Tibial nerve (tissue), 4 donors: ENCODE measurements around the gene ZNF44. TPM values are rescaled to one million over a fixed set of nuclear protein-coding genes. Genes with fewer than 3 reads are reported as not detected.
"Not testable (repeated sequence)": the region's sequence is repeated elsewhere in the genome, so short reads cannot be mapped to it uniquely, and the experiment has no call there.

Source experiments
- DNase-seq, 2 donors: peaks; one replicate each; pipeline ENCODE4 v3.0.0-alpha.2; 2019; ENCODE audit warnings: low spot score in 2 of 2
- H3K27ac ChIP-seq, 4 donors: fragments of 200-600 bp; sonication (generic) in 3 of 4; one replicate each; pipeline ENCODE4 v1.5.1; 2017 to 2019; ENCODE audit warnings: mild to moderate bottlenecking in 1 of 4
- H3K27me3 ChIP-seq, 2 donors: fragments of 200-600 bp; sonication (generic) in 1 of 2; one replicate each; pipeline versions ENCODE4 v1.5.1 to v1.6.0; 2017 to 2019
- H3K36me3 ChIP-seq, 3 donors: fragments of 200-600 bp; sonication (generic); one replicate each; pipeline ENCODE4 v1.5.1; 2018 to 2019
- H3K4me1 ChIP-seq, 4 donors: fragments of 200-600 bp; sonication (generic) in 3 of 4; one replicate each; pipeline ENCODE4 v1.5.1; 2017 to 2019
- H3K4me3 ChIP-seq, 4 donors: fragments of 200-600 bp; sonication (generic) in 3 of 4; one replicate each; pipeline ENCODE4 v1.5.1; 2017 to 2019; ENCODE audit warnings: mild to moderate bottlenecking in 1 of 4, moderate library complexity in 1 of 4
- H3K9me3 ChIP-seq, 4 donors: fragments of 200-600 bp; sonication (generic) in 3 of 4; one replicate each; pipeline ENCODE4 v1.5.1; 2017 to 2019
- EP300 ChIP-seq, 2 donors: sonication (generic); formaldehyde crosslinking; IDR thresholded peaks; one replicate each; pipeline ENCODE4 v1.6.1; 2017; ENCODE audit warnings: antibody characterized with exemption in 2 of 2, mild to moderate bottlenecking in 1 of 2
- POLR2A ChIP-seq, 2 donors: fragments of 450-650 bp; IDR thresholded peaks; one replicate each; pipeline ENCODE4 v1.6.1; 2017; ENCODE audit warnings: antibody characterized with exemption in 2 of 2, mild to moderate bottlenecking in 2 of 2, moderate library complexity in 2 of 2
- WGBS, 2 donors: methylation state at CpG; one replicate each; pipeline ENCODE4 v1.1.5; 2018; 5-methylcytosine and 5-hydroxymethylcytosine counted together
- total RNA-seq, 4 donors: library from RNA; depleted of rRNA; stranded (reverse); fragments of >200 nt; gene quantifications; one replicate each; pipeline ENCODE4 v1.1.0, GENCODE V29; 2016
- TF ChIP-seq, protein P1 (sequence below), 5 experiments: fragments of 200-600 bp in 3 of 5; fragments of 450-650 bp in 2 of 5; sonication (generic) in 3 of 5; IDR thresholded peaks; one replicate each; pipeline ENCODE4 v1.5.1; 2016 to 2019; ENCODE audit warnings: antibody characterized with exemption in 5 of 5, mild to moderate bottlenecking in 3 of 5, moderate library complexity in 2 of 5

Gene ZNF44
- total RNA-seq, 4 donors from 2014 or later = 11.8 to 16.7 (median 13.4) TPM

GRCh38 chr19:12325690-12326089, 31.0 kb upstream of the ZNF44 start:
- no peaks in the 10 kb centered on the region for H3K27me3 ChIP-seq
- peaks cover 0 to 10% (median 0%) of the 10 kb centered on the region in 4 donors for H3K9me3 ChIP-seq
- peaks cover 0 to 28% (median 2%) of the 10 kb centered on the region in 3 donors for H3K36me3 ChIP-seq
- no peak overlapping the region for H3K4me3 ChIP-seq
- no peaks in the 10 kb centered on the region for H3K4me1 ChIP-seq
- TF ChIP-seq EP300 (IDR thresholded peaks at IDR 0.05) = no peak
- TF ChIP-seq, protein P1, sequence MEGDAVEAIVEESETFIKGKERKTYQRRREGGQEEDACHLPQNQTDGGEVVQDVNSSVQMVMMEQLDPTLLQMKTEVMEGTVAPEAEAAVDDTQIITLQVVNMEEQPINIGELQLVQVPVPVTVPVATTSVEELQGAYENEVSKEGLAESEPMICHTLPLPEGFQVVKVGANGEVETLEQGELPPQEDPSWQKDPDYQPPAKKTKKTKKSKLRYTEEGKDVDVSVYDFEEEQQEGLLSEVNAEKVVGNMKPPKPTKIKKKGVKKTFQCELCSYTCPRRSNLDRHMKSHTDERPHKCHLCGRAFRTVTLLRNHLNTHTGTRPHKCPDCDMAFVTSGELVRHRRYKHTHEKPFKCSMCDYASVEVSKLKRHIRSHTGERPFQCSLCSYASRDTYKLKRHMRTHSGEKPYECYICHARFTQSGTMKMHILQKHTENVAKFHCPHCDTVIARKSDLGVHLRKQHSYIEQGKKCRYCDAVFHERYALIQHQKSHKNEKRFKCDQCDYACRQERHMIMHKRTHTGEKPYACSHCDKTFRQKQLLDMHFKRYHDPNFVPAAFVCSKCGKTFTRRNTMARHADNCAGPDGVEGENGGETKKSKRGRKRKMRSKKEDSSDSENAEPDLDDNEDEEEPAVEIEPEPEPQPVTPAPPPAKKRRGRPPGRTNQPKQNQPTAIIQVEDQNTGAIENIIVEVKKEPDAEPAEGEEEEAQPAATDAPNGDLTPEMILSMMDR (IDR thresholded peaks at IDR 0.05) = no peak
- no peak for TF ChIP-seq POLR2A (IDR thresholded peaks at IDR 0.05)
- DNase-seq = no peak
- H3K27ac ChIP-seq = no peak overlapping the region

DNA sequence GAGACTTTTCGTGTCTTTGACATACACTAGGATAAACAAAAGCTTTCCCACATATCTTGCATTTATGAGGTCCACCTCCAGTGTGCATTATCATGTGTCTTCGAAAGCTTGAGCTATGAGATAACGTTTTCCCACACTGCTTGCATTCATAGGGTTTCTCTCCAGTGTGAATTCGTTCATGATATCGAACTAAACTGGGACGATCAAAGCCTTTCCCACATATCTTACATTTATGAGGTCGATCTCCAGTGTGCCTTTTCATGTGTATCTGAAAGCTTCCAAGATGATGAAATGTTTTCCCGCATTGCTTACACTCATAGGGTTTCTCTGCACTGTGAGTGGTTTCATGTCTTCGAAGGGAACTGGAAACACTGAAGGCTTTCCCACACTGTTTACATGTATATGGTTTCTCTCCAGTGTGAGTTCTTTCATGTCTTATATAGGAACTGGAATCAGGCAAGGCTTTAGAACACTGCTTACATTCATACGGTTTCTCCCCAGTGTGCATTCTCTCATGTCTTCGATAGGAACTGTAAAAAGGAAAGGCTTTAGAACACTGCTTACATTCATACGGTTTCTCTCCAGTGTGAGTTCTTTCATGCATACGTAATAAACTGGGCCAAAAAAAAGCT, 24.2 kb upstream of the ZNF44 start:
- TF ChIP-seq POLR2A (IDR thresholded peaks at IDR 0.05) (no peak), EP300 (IDR thresholded peaks at IDR 0.05) (no peak)
- TF ChIP-seq, protein P1 (IDR thresholded peaks at IDR 0.05) = no peak
- Histone ChIP-seq H3K36me3 (peaks cover 2 to 80% (median 11%) of the 10 kb centered on the region in 3 donors), H3K4me1 (no peaks in the 10 kb centered on the region), H3K27ac (no peak overlapping the region), H3K4me3 (no peak overlapping the region), H3K27me3 (no peaks in the 10 kb centered on the region), H3K9me3 (peaks cover 0 to 29% (median 3%) of the 10 kb centered on the region in 4 donors)
- DNase-seq = no peak
- WGBS, 2 donors = 91 to 92% methylated on average over 13 of the region's 13 CpGs

GRCh38 chr19:12314553-12314952, 19.9 kb upstream of the ZNF44 start:
- Histone ChIP-seq H3K27me3 (no peaks in the 10 kb centered on the region), H3K36me3 (peaks cover 0 to 40% (median 11%) of the 10 kb centered on the region in 3 donors), H3K4me1 (no peaks in the 10 kb centered on the region), H3K9me3 (peaks cover 0 to 18% (median 2%) of the 10 kb centered on the region in 4 donors), H3K4me3 (no peak overlapping the region), H3K27ac (no peak overlapping the region)
- WGBS, 2 donors = 79 to 84% methylated on average over 7 of the region's 7 CpGs
- no peak for DNase-seq
- TF ChIP-seq POLR2A (IDR thresholded peaks at IDR 0.05) = no peak
- TF ChIP-seq, protein P1 (IDR thresholded peaks at IDR 0.05) = no peak

DNA sequence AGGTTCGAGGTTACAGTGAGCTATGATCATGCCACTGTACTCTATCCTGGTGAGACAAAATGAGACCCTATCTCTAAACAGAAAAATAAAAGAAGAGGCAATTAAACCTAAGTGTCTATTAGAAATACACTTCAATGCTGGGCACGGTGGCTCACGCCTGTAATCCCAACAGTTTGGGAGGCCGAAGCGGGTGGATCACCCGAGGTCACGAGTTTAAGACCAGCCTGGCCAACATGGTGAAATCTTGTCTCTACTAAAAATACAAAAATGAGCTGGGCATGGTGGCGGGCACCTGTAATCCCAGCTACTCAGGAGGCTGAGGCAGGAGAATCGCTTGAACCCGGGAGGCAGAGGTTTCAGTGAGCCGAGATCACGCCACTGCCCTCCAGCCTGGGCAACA, 14.2 kb upstream of the ZNF44 start:
- H3K4me3 ChIP-seq, H3K27ac ChIP-seq, DNase-seq, H3K27me3 ChIP-seq, H3K9me3 ChIP-seq, H3K4me1 ChIP-seq: not testable (repeated sequence)
- WGBS, 2 donors = 95 to 98% methylated on average over 12 of the region's 12 CpGs
- peaks cover 0 to 19% (median 0%) of the 10 kb centered on the region in 3 donors for H3K36me3 ChIP-seq

DNA sequence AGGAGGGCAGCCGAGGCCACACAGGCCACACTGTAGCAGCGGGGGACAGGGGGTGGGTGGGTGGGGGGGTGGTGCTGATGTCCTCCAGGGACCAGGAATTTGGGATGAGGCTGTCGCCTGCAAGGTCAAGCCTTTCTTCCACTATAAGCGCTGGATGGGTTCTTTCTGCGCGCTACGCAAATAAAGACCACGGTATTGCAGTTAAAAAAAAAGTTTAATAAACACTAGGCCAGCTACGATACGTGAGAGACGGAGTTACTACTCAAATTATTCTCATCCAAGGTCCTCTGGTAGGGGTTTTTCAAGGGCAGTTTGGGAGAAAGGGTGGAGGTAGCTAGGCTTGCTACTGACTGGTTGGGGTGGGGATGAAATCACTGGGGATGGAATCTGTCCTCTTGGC, 508 bp upstream of the ZNF44 start:
- peaks cover 0 to 40% (median 6%) of the 10 kb centered on the region in 4 donors for H3K4me1 ChIP-seq
- no peaks in the 10 kb centered on the region for H3K36me3 ChIP-seq
- no peaks in the 10 kb centered on the region for H3K27me3 ChIP-seq
- no peaks in the 10 kb centered on the region for H3K9me3 ChIP-seq
- peak overlapping the region; percentile 72 to 93 (median 90) for H3K4me3 ChIP-seq
- TF ChIP-seq POLR2A (IDR thresholded peaks at IDR 0.05) (no peak), EP300 (IDR thresholded peaks at IDR 0.05) (no peak)
- TF ChIP-seq, protein P1 (IDR thresholded peaks at IDR 0.05) = no peak
- 43 to 59% methylated on average over 10 to 11 of the region's 11 CpGs for WGBS, 2 donors
- H3K27ac ChIP-seq = peak overlapping the region; percentile 71 to 96 (median 92)
- DNase-seq = no peak
